Activated CD4-positive, alpha-beta T cell treated with anti-CD3 and anti-CD28 coated beads, Interleukin-2, Interleukin-4, amounts not matched to agents 100 ng/mL and 50 ng/mL, durations not matched to agents 16 hours and 8 hours (primary cell): ENCODE data around the gene SEC61A1.

Experiments used
- DNase-seq: peaks from one replicate; pipeline ENCODE4 v3.0.0-alpha.2; 2020; ENCODE audit warnings: low spot score

The SEC61A1 gene

GRCh38 chr3:128078322-128078721 is 26.1 kb downstream of the SEC61A1 start:
- no peak for DNase-seq

- no peak for DNase-seq
Measured at GRCh38 chr3:128078875-128079274, 26.6 kb downstream of the SEC61A1 start.

GRCh38 chr3:128079823-128080222 is 27.6 kb downstream of the SEC61A1 start:
- DNase-seq = no peak

- DNase-seq = no peak
Measured at GRCh38 chr3:128080323-128081080, 28.3 kb downstream of the SEC61A1 start.

GRCh38 chr3:128081226-128081625 is 29.0 kb downstream of the SEC61A1 start:
- DNase-seq = no peak

GRCh38 chr3:128081846-128082245 is 29.6 kb downstream of the SEC61A1 start:
- no peak for DNase-seq

GRCh38 chr3:128082546-128082945 is 30.3 kb downstream of the SEC61A1 start:
- no peak for DNase-seq

- DNase-seq = no peak
Measured at GRCh38 chr3:128083396-128083795, 31.2 kb downstream of the SEC61A1 start.

GRCh38 chr3:128083980-128084674 is 31.9 kb downstream of the SEC61A1 start:
- no peak for DNase-seq

- DNase-seq = no peak
Measured at GRCh38 chr3:128084675-128085021, 32.4 kb downstream of the SEC61A1 start.

GRCh38 chr3:128089135-128089534 is 36.9 kb downstream of the SEC61A1 start:
- DNase-seq = no peak

GRCh38 chr3:128091586-128091985 is 39.3 kb downstream of the SEC61A1 start:
- no peak for DNase-seq

GRCh38 chr3:128094295-128095151 is 42.3 kb downstream of the SEC61A1 start:
- DNase-seq = no peak

GRCh38 chr3:128095222-128095703 is 43.0 kb downstream of the SEC61A1 start:
- peak; percentile 75 for DNase-seq

- no peak for DNase-seq
Measured at GRCh38 chr3:128098234-128098633, 46.0 kb downstream of the SEC61A1 start.

GRCh38 chr3:128100161-128100560 is 47.9 kb downstream of the SEC61A1 start:
- DNase-seq = no peak

- DNase-seq = no peak
Measured at GRCh38 chr3:128100638-128101037, 48.4 kb downstream of the SEC61A1 start.

GRCh38 chr3:128103136-128103676 is 51.0 kb downstream of the SEC61A1 start:
- DNase-seq = no peak

GRCh38 chr3:128107834-128108233 is 55.6 kb downstream of the SEC61A1 start:
- DNase-seq = no peak

- DNase-seq = no peak
Measured at GRCh38 chr3:128111147-128111546, 58.9 kb downstream of the SEC61A1 start.

- peak; percentile 79 for DNase-seq
Measured at GRCh38 chr3:128112357-128112968, 60.2 kb downstream of the SEC61A1 start.
